HepG2 (cell line): ENCODE data around the gene ZNF254. TPM values are rescaled to one million over a fixed set of nuclear protein-coding genes. Genes with fewer than 3 reads are reported as not detected.

Experiments
- ATAC-seq: fragments of 200-7000 bp; cut with Tn5 transposase; 3 replicates; pipeline ENCODE4 v1.9.1; 2020; ENCODE audit warnings: mild to moderate bottlenecking, moderate library complexity
- BruUV-seq: library from RNA; stranded (reverse); fragments of 400-500 nt; replicated peaks from 2 replicates; lab custom pipeline; 2021; lab: Mats Ljungman, UMichigan
- CTCF ChIA-PET: fragments of 300-600 bp; formaldehyde crosslinking; extraction: SDS; loops from one replicate; lab custom pipeline; 2021; ENCODE audit warnings: low total read pairs, inconsistent platforms, low intra/inter-chr PET ratio; lab: Yijun Ruan, JAX
- POLR2A ChIA-PET: fragments of 350-600 bp; sonication (Branson Sonifier 250); formaldehyde crosslinking; loops from one replicate; lab custom pipeline; 2020; ENCODE audit warnings: antibody characterized with exemption, inconsistent platforms; lab: Yijun Ruan, JAX
- DNase-seq: peaks from one replicate; pipeline ENCODE4 v3.0.0-alpha.2; 2015; ENCODE audit warnings: low spot score
- FAIRE-seq: peaks from 3 replicates; lab custom pipeline; 2011; peaks lifted over from hg19 to GRCh38; lab: Jason Lieb, UNC
- H2AFZ ChIP-seq: one replicate; pipeline ENCODE4 v1.6.1; 2011; ENCODE audit warnings: low read length, inconsistent platforms
- H3K27ac ChIP-seq: fragments of 300-600 bp; 3 replicates; pipeline ENCODE4 v1.8.0; 2011; ENCODE audit warnings: mixed run types, mild to moderate bottlenecking, mixed read lengths, low read length, inconsistent platforms; ENCODE audit not compliant: insufficient read depth; ENCODE audit errors: extremely low read length
- H3K27me3 ChIP-seq, 2 experiments: fragments of 200-600 bp in 1 of 2; 2 replicates in 1 of 2; 3 replicates in 1 of 2; pipeline versions ENCODE4 v1.6.0 to v1.8.0; 2011; ENCODE audit warnings: low read length in 2 of 2, mild to moderate bottlenecking in 2 of 2, moderate library complexity in 2 of 2, inconsistent platforms in 1 of 2; ENCODE audit not compliant: insufficient read depth in 2 of 2, control insufficient read depth in 1 of 2
- H3K36me3 ChIP-seq, 2 experiments: fragments of 200-600 bp in 1 of 2; replicated peaks in 1 of 2; 2 replicates in 1 of 2; 3 replicates in 1 of 2; pipeline versions ENCODE4 v1.5.1 to v1.8.0; 2011; ENCODE audit warnings: low read length in 2 of 2, inconsistent platforms in 1 of 2; ENCODE audit not compliant: insufficient read depth in 2 of 2, control insufficient read depth in 1 of 2
- H3K4me1 ChIP-seq: 2 replicates; pipeline ENCODE4 v1.5.1; 2012; ENCODE audit warnings: low read length, inconsistent platforms; ENCODE audit not compliant: insufficient read depth
- H3K4me2 ChIP-seq: 2 replicates; pipeline ENCODE4 v1.6.0; 2011; ENCODE audit warnings: low read depth, low read length, inconsistent platforms
- H3K4me3 ChIP-seq, 3 experiments: fragments of 200-600 bp in 1 of 3; sonication (generic), shearing (Covaris generic) in 1 of 3; replicated peaks in 1 of 3; 2 replicates each; pipeline ENCODE4 v1.5.1; 2011 to 2016; ENCODE audit warnings: low read length in 3 of 3, inconsistent platforms in 2 of 3, low read depth in 2 of 3, mild to moderate bottlenecking in 2 of 3, control low read depth in 1 of 3, mixed read lengths in 1 of 3; ENCODE audit not compliant: insufficient read depth in 1 of 3
- H3K79me2 ChIP-seq: one replicate; pipeline ENCODE4 v1.6.1; 2011; ENCODE audit warnings: low read length, inconsistent platforms; ENCODE audit not compliant: insufficient read depth
- H3K9ac ChIP-seq: 2 replicates; pipeline ENCODE4 v1.6.0; 2011; ENCODE audit warnings: mild to moderate bottlenecking, low read depth, low read length, inconsistent platforms; ENCODE audit not compliant: insufficient read depth
- H3K9me3 ChIP-seq: 2 replicates; pipeline ENCODE4 v1.5.1; 2012; ENCODE audit warnings: mild to moderate bottlenecking, low read length
- H4K20me1 ChIP-seq: 2 replicates; pipeline ENCODE4 v1.6.0; 2011; ENCODE audit warnings: inconsistent platforms, mild to moderate bottlenecking, low read length, moderate library complexity; ENCODE audit not compliant: insufficient read depth
- CBX1 ChIP-seq: IDR thresholded peaks from one replicate; pipeline ENCODE4 v1.6.1; 2016; ENCODE audit warnings: antibody characterized with exemption, low read depth
- GATA4 ChIP-seq: sonication (generic); IDR thresholded peaks from 2 replicates; pipeline ENCODE4 v1.6.1; 2016; ENCODE audit warnings: antibody characterized with exemption, low read depth, borderline replicate concordance
- KDM3A ChIP-seq: IDR thresholded peaks from 2 replicates; pipeline ENCODE4 v1.6.1; 2018; ENCODE audit warnings: low read depth, missing compliant biosample characterization
- PHB2 ChIP-seq: fragments of 450-650 bp; IDR thresholded peaks from 2 replicates; pipeline ENCODE4 v1.6.1; 2018; ENCODE audit not compliant: partially characterized antibody
- RORA ChIP-seq: sonication (generic); formaldehyde crosslinking; IDR thresholded peaks from 2 replicates; pipeline ENCODE4 v1.5.0; 2020; ENCODE audit warnings: mild to moderate bottlenecking, missing genetic modification reagents, moderate library complexity
- SOX6 ChIP-seq, 2 experiments: fragments of 450-650 bp in 1 of 2; sonication (generic) in 1 of 2; formaldehyde crosslinking in 1 of 2; IDR thresholded peaks; 2 replicates each; pipeline versions ENCODE4 v1.4.0 to v1.6.1; 2017 to 2020; ENCODE audit warnings: antibody characterized with exemption in 1 of 2, mild to moderate bottlenecking in 1 of 2, missing genetic modification reagents in 1 of 2
- SP140L ChIP-seq: sonication (generic); formaldehyde crosslinking; IDR thresholded peaks from 2 replicates; pipeline ENCODE4 v1.4.0; 2020; ENCODE audit warnings: missing genetic modification reagents, borderline replicate concordance
- SRSF9 ChIP-seq: fragments of 200-400 bp; formaldehyde crosslinking; IDR thresholded peaks from 2 replicates; pipeline ENCODE4 v1.6.1; 2018; ENCODE audit warnings: borderline replicate concordance, mild to moderate bottlenecking, low read depth, low read length; ENCODE audit not compliant: insufficient read depth, poor library complexity, severe bottlenecking
- ZNF629 ChIP-seq: sonication (generic); formaldehyde crosslinking; conservative IDR thresholded peaks from 2 replicates; pipeline ENCODE4 v1.5.0; 2020; ENCODE audit warnings: missing genetic modification reagents
- ZNF720 ChIP-seq: sonication (generic); formaldehyde crosslinking; IDR thresholded peaks from 2 replicates; pipeline ENCODE4 v1.4.0; 2020; ENCODE audit warnings: missing genetic modification reagents
- in situ Hi-C: cut with HindIII; loops from 2 replicates; pipeline ENCODE4 v1.10.0; 2017; ENCODE audit warnings: low pct_unique_long_range_greater_than_20kb; ENCODE audit not compliant: extremely low pct_ligation_motif_present
- intact Hi-C: fragments of 100-400 bp; cut with micrococcal nuclease; formaldehyde crosslinking; loops from one replicate; pipeline ENCODE4 v1.10.0; 2022; ENCODE audit not compliant: unreplicated experiment
- polyA plus RNA-seq, 8 experiments: library from polyadenylated mRNA; depleted of rRNA in 3 of 8; stranded (reverse) in 7 of 8; unstranded in 1 of 8; fragments of >200 nt; fragmentation: Illumina TruSeq in 4 of 8; extraction: Trizol in 4 of 8; gene quantifications; 2 replicates each; pipeline versions ENCODE4 v1.2.1 to v1.2.3, GENCODE V29; 2011 to 2016; ENCODE audit warnings: low read depth in 4 of 8, missing spikeins in 1 of 8, mixed read lengths in 1 of 8; ENCODE audit not compliant: insufficient read depth in 1 of 8
- total RNA-seq, 5 experiments: library from RNA; depleted of rRNA; stranded (reverse); fragments of >200 nt; fragmentation: Illumina TruSeq; extraction: Trizol; gene quantifications; 2 replicates each; pipeline ENCODE4 v1.2.3, GENCODE V29; 2016; ENCODE audit warnings: low read depth in 1 of 5
- TF ChIP-seq, protein P1 (sequence below): sonication (generic); IDR thresholded peaks from 2 replicates; pipeline ENCODE4 v1.6.1; 2016; ENCODE audit warnings: low read depth, borderline replicate concordance
- TF ChIP-seq, protein P2 (sequence below): sonication (generic); formaldehyde crosslinking; IDR thresholded peaks from 2 replicates; pipeline ENCODE4 v1.4.0; 2020; ENCODE audit warnings: missing genetic modification reagents, borderline replicate concordance

The ZNF254 gene
- total and polyA plus RNA-seq, 2 of the 13 experiments (the other 11 are each of a cell fraction or from before 2014, with no cell fraction given), result 2.6 to 4.6 TPM

DNA sequence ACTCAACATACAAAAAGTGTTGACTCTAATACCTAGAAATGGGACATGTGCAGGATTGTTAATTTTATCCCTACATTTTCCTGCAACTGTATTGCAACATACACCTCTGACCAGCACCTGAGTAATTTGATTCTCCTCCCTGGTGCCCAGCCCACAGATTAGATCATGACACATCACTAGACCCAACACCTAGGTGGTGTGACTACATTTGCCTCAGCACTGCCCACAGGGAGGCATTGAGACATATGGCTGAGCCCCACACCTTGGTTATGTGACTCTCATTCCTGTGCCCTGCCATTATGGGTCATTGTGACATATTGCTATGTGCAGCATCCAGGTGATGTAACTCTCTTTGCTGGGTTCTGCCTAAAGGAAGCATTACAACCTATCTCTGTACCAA is 13.2 kb upstream of the ZNF254 start:
- in situ Hi-C loops (no loop called here), intact Hi-C loops (no loop called here)
- Histone ChIP-seq H3K9ac (no peak overlapping the region), H3K27me3 (no peaks in the 10 kb centered on the region), H3K4me1 (no peaks in the 10 kb centered on the region), H3K79me2 (no peaks in the 10 kb centered on the region), H3K9me3 (no peaks in the 10 kb centered on the region), H3K36me3 (peaks cover 0 to 4% of the 10 kb centered on the region in 2 experiments; a peak in 3 of 5 replicates), H3K4me3 (no peak overlapping the region), H4K20me1 (no peaks in the 10 kb centered on the region), H3K4me2 (no peak overlapping the region), H3K27ac (no peak overlapping the region), H2AFZ (no peak overlapping the region)
- FAIRE-seq (no peak), DNase-seq (no peak), ATAC-seq (no peak)
- ChIA-PET CTCF (no interaction called here), POLR2A (no interaction called here)
- TF ChIP-seq, protein P1, sequence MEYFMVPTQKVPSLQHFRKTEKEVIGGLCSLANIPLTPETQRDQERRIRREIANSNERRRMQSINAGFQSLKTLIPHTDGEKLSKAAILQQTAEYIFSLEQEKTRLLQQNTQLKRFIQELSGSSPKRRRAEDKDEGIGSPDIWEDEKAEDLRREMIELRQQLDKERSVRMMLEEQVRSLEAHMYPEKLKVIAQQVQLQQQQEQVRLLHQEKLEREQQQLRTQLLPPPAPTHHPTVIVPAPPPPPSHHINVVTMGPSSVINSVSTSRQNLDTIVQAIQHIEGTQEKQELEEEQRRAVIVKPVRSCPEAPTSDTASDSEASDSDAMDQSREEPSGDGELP, result no peak
- no peak for TF ChIP-seq CBX1
- TF ChIP-seq KDM3A (CRISPR knock-in tag), result no peak
- no peak for TF ChIP-seq ZNF720 (CRISPR knock-in tag)
- no peak for TF ChIP-seq RORA (CRISPR knock-in tag)
- TF ChIP-seq ZNF629 (CRISPR knock-in tag), result no peak
- no peak for TF ChIP-seq SRSF9
- TF ChIP-seq GATA4, result no peak
- TF ChIP-seq SOX6 (IDR thresholded peaks at IDR 0.05), result no peak
- TF ChIP-seq SOX6 (CRISPR knock-in tag; IDR thresholded peaks at IDR 0.05), result no peak
- TF ChIP-seq, protein P2, sequence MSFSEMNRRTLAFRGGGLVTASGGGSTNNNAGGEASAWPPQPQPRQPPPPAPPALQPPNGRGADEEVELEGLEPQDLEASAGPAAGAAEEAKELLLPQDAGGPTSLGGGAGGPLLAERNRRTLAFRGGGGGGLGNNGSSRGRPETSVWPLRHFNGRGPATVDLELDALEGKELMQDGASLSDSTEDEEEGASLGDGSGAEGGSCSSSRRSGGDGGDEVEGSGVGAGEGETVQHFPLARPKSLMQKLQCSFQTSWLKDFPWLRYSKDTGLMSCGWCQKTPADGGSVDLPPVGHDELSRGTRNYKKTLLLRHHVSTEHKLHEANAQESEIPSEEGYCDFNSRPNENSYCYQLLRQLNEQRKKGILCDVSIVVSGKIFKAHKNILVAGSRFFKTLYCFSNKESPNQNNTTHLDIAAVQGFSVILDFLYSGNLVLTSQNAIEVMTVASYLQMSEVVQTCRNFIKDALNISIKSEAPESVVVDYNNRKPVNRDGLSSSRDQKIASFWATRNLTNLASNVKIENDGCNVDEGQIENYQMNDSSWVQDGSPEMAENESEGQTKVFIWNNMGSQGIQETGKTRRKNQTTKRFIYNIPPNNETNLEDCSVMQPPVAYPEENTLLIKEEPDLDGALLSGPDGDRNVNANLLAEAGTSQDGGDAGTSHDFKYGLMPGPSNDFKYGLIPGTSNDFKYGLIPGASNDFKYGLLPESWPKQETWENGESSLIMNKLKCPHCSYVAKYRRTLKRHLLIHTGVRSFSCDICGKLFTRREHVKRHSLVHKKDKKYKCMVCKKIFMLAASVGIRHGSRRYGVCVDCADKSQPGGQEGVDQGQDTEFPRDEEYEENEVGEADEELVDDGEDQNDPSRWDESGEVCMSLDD (CRISPR knock-in tag), result no peak
- no peak for TF ChIP-seq PHB2
- no peak for TF ChIP-seq SP140L (CRISPR knock-in tag)
- BruUV-seq, result no TSS peak
